ENCODE measurements around the gene TXNRD1. TPM values are rescaled to one million over a fixed set of nuclear protein-coding genes. Genes with fewer than 3 reads are reported as not detected.

TXNRD1 gene
- total and polyA plus RNA-seq, 9 donors, result 30.2 to 44.2 (median 40.8) TPM

- no peaks in the 10 kb centered on the region for H3K36me3 ChIP-seq (ENCODE audit: control insufficient read depth, insufficient read depth, low read length)
- DNase-seq, result no peak
- no peaks in the 10 kb centered on the region for H3K4me1 ChIP-seq (ENCODE audit: control insufficient read depth, insufficient read depth, low read length)
- H3K9me3 ChIP-seq (replicated peaks; ENCODE audit: control insufficient read depth, low read depth, low read length), result no peaks in the 10 kb centered on the region
- WGBS (ENCODE audit: insufficient coverage), result no CpG with 5 or more reads among the region's 2 CpGs
- H3K4me3 ChIP-seq (ENCODE audit: low read length), result no peak overlapping the region
- H3K27ac ChIP-seq (ENCODE audit: low read length), result no peak overlapping the region
- no peaks in the 10 kb centered on the region for H3K27me3 ChIP-seq (ENCODE audit: control insufficient read depth, insufficient read depth, low read length)
Observed at GRCh38 chr12:104189915-104190555, 25.5 kb upstream of the TXNRD1 start.

- Histone ChIP-seq H3K4me3 (ENCODE audit: low read length) (no peak overlapping the region), H3K4me1 (ENCODE audit: control insufficient read depth, insufficient read depth, low read length) (no peaks in the 10 kb centered on the region), H3K9me3 (replicated peaks; ENCODE audit: control insufficient read depth, low read depth, low read length) (no peaks in the 10 kb centered on the region), H3K27me3 (ENCODE audit: control insufficient read depth, insufficient read depth, low read length) (no peaks in the 10 kb centered on the region), H3K27ac (ENCODE audit: low read length) (no peak overlapping the region), H3K36me3 (ENCODE audit: control insufficient read depth, insufficient read depth, low read length) (no peaks in the 10 kb centered on the region)
- no peak for DNase-seq
- 93% methylated on average over 2 of the region's 3 CpGs for WGBS (ENCODE audit: insufficient coverage)
Observed at GRCh38 chr12:104190641-104191176, 24.9 kb upstream of the TXNRD1 start.

DNA sequence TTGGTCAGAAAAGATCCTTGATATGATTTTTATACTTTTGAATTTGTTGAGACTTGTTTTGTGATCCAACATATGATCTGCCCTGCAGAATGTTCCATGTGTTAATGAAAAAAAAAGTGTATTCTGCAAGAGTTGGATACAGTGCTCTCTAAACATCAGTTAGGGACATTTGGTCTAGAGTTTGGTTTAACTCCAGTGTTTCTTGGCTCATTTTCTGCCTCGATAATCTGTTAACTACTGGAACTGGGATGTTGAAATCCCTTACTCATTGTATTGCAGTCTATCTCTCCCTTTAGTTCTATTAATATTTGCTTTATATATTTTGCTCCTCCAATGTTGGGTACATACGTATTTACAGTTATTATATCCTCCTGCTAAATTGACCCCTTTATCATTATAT lies 18.3 kb upstream of the TXNRD1 start:
- WGBS (ENCODE audit: insufficient coverage), result no CpG with 5 or more reads among the region's 2 CpGs
- no peaks in the 10 kb centered on the region for H3K4me1 ChIP-seq (ENCODE audit: control insufficient read depth, insufficient read depth, low read length)
- no peaks in the 10 kb centered on the region for H3K36me3 ChIP-seq (ENCODE audit: control insufficient read depth, insufficient read depth, low read length)
- peaks cover 8% of the 10 kb centered on the region for H3K9me3 ChIP-seq (replicated peaks; ENCODE audit: control insufficient read depth, low read depth, low read length)
- no peak overlapping the region for H3K4me3 ChIP-seq (ENCODE audit: low read length)
- no peak for DNase-seq
- no peak overlapping the region for H3K27ac ChIP-seq (ENCODE audit: low read length)
- no peaks in the 10 kb centered on the region for H3K27me3 ChIP-seq (ENCODE audit: control insufficient read depth, insufficient read depth, low read length)

DNA sequence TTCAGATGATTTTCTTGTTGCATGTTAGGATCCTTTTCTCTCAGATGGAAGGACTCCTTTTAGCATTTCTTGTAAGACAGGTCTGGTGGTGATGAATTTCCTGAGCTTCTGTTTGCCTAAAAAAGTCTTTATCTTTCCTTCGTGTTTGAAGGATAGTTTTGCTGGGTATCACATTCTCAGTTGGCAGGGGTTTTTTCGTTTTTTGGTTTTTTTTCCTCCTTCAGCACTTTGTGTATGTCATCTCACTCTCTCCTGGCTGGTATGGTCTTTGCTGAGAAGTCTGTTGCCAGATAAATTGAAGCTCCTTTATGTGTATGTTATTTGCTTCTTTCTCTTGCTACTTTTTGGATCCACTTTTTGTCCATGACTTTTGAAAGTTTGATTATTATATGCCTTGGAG lies 15.6 kb upstream of the TXNRD1 start:
- Histone ChIP-seq H3K9me3 (replicated peaks; ENCODE audit: control insufficient read depth, low read depth, low read length) (peaks cover 8% of the 10 kb centered on the region), H3K27me3 (ENCODE audit: control insufficient read depth, insufficient read depth, low read length) (no peaks in the 10 kb centered on the region), H3K27ac (ENCODE audit: low read length) (no peak overlapping the region), H3K36me3 (ENCODE audit: control insufficient read depth, insufficient read depth, low read length) (no peaks in the 10 kb centered on the region), H3K4me1 (ENCODE audit: control insufficient read depth, insufficient read depth, low read length) (no peaks in the 10 kb centered on the region), H3K4me3 (ENCODE audit: low read length) (no peak overlapping the region)
- no CpG with 5 or more reads among the region's 2 CpGs for WGBS (ENCODE audit: insufficient coverage)
- DNase-seq, result no peak

GRCh38 chr12:104201238-104202001 lies 14.2 kb upstream of the TXNRD1 start:
- Histone ChIP-seq H3K4me1 (ENCODE audit: control insufficient read depth, insufficient read depth, low read length) (no peaks in the 10 kb centered on the region), H3K27me3 (ENCODE audit: control insufficient read depth, insufficient read depth, low read length) (no peaks in the 10 kb centered on the region), H3K27ac (ENCODE audit: low read length) (no peak overlapping the region), H3K36me3 (ENCODE audit: control insufficient read depth, insufficient read depth, low read length) (no peaks in the 10 kb centered on the region), H3K4me3 (ENCODE audit: low read length) (no peak overlapping the region), H3K9me3 (replicated peaks; ENCODE audit: control insufficient read depth, low read depth, low read length) (peaks cover 8% of the 10 kb centered on the region)
- WGBS (ENCODE audit: insufficient coverage), result 43% methylated on average over 2 of the region's 3 CpGs
- peak; percentile 58 for DNase-seq

GRCh38 chr12:104204690-104205480 lies 10.7 kb upstream of the TXNRD1 start:
- WGBS (ENCODE audit: insufficient coverage), result 75% methylated on average over 10 of the region's 19 CpGs
- Histone ChIP-seq H3K9me3 (replicated peaks; ENCODE audit: control insufficient read depth, low read depth, low read length) (peaks cover 5% of the 10 kb centered on the region), H3K4me1 (ENCODE audit: control insufficient read depth, insufficient read depth, low read length) (peaks cover 4% of the 10 kb centered on the region), H3K27me3 (ENCODE audit: control insufficient read depth, insufficient read depth, low read length) (no peaks in the 10 kb centered on the region), H3K36me3 (ENCODE audit: control insufficient read depth, insufficient read depth, low read length) (no peaks in the 10 kb centered on the region), H3K4me3 (ENCODE audit: low read length) (no peak overlapping the region), H3K27ac (ENCODE audit: low read length) (no peak overlapping the region)
- DNase-seq, result no peak

GRCh38 chr12:104207416-104208205 lies 8.0 kb upstream of the TXNRD1 start:
- Histone ChIP-seq H3K4me1 (ENCODE audit: control insufficient read depth, insufficient read depth, low read length) (peaks cover 4% of the 10 kb centered on the region), H3K27ac (ENCODE audit: low read length) (no peak overlapping the region), H3K27me3 (ENCODE audit: control insufficient read depth, insufficient read depth, low read length) (no peaks in the 10 kb centered on the region), H3K4me3 (ENCODE audit: low read length) (no peak overlapping the region), H3K9me3 (replicated peaks; ENCODE audit: control insufficient read depth, low read depth, low read length) (no peaks in the 10 kb centered on the region), H3K36me3 (ENCODE audit: control insufficient read depth, insufficient read depth, low read length) (no peaks in the 10 kb centered on the region)
- WGBS (ENCODE audit: insufficient coverage), result 73% methylated on average over 4 of the region's 8 CpGs
- no peak for DNase-seq

GRCh38 chr12:104212516-104212915 lies 3.1 kb upstream of the TXNRD1 start:
- Histone ChIP-seq H3K9me3 (replicated peaks; ENCODE audit: control insufficient read depth, low read depth, low read length) (no peaks in the 10 kb centered on the region), H3K4me3 (ENCODE audit: low read length) (no peak overlapping the region), H3K27ac (ENCODE audit: low read length) (no peak overlapping the region), H3K27me3 (ENCODE audit: control insufficient read depth, insufficient read depth, low read length) (peaks cover 6% of the 10 kb centered on the region), H3K4me1 (ENCODE audit: control insufficient read depth, insufficient read depth, low read length) (peaks cover 7% of the 10 kb centered on the region), H3K36me3 (ENCODE audit: control insufficient read depth, insufficient read depth, low read length) (no peaks in the 10 kb centered on the region)
- no CpG with 5 or more reads among the region's 4 CpGs for WGBS (ENCODE audit: insufficient coverage)
- no peak for DNase-seq

- H3K36me3 ChIP-seq (ENCODE audit: control insufficient read depth, insufficient read depth, low read length), result no peaks in the 10 kb centered on the region
- no CpG with 5 or more reads among the region's 2 CpGs for WGBS (ENCODE audit: insufficient coverage)
- H3K27ac ChIP-seq (ENCODE audit: low read length), result no peak overlapping the region
- H3K4me1 ChIP-seq (ENCODE audit: control insufficient read depth, insufficient read depth, low read length), result peaks cover 3% of the 10 kb centered on the region
- DNase-seq, result peak; percentile 36
- H3K4me3 ChIP-seq (ENCODE audit: low read length), result no peak overlapping the region
- no peaks in the 10 kb centered on the region for H3K9me3 ChIP-seq (replicated peaks; ENCODE audit: control insufficient read depth, low read depth, low read length)
- peaks cover 6% of the 10 kb centered on the region for H3K27me3 ChIP-seq (ENCODE audit: control insufficient read depth, insufficient read depth, low read length)
Observed at GRCh38 chr12:104213952-104214351, 1.6 kb upstream of the TXNRD1 start.

All from muscle of leg (tissue), 11 donors.